IMR-90 (cell line): ENCODE data around the gene SYNE1.

Source experiments
- CEBPB ChIP-seq: IDR thresholded peaks from 2 replicates; pipeline ENCODE4 v1.6.1; 2012; ENCODE audit warnings: low read depth, low read length, improper control_type of control experiment
- CTCF ChIP-seq: conservative IDR thresholded peaks from 2 replicates; pipeline ENCODE4 v1.5.1; 2012; ENCODE audit warnings: mild to moderate bottlenecking, low read depth, low read length, improper control_type of control experiment
- ELK1 ChIP-seq: fragments of 150-350 bp; IDR thresholded peaks from 2 replicates; pipeline ENCODE4 v1.6.1; 2016; ENCODE audit warnings: low read depth, mild to moderate bottlenecking, low read length, moderate library complexity, borderline replicate concordance
- MAFK ChIP-seq: IDR thresholded peaks from 2 replicates; pipeline ENCODE4 v1.6.1; 2012; ENCODE audit warnings: low read depth, low read length, improper control_type of control experiment
- MXI1 ChIP-seq: IDR thresholded peaks from 2 replicates; pipeline ENCODE4 v1.6.1; 2012; ENCODE audit warnings: low read depth, mild to moderate bottlenecking, low read length, moderate library complexity, borderline replicate concordance
- POLR2A ChIP-seq: IDR thresholded peaks from 2 replicates; pipeline ENCODE4 v1.6.1; 2012; ENCODE audit warnings: mild to moderate bottlenecking, low read depth, low read length
- RCOR1 ChIP-seq: IDR thresholded peaks from 2 replicates; pipeline ENCODE4 v1.6.1; 2012; ENCODE audit warnings: mild to moderate bottlenecking, low read length, improper control_type of control experiment; ENCODE audit not compliant: insufficient replicate concordance
- RFX5 ChIP-seq: IDR thresholded peaks from 2 replicates; pipeline ENCODE4 v1.8.0; 2012; ENCODE audit warnings: low read depth, mild to moderate bottlenecking, low read length, moderate library complexity
- SMC3 ChIP-seq: fragments of 150-350 bp; IDR thresholded peaks from 2 replicates; pipeline ENCODE4 v1.6.1; 2016; ENCODE audit warnings: low read depth, mild to moderate bottlenecking, antibody characterized with exemption, low read length, moderate library complexity
- USF2 ChIP-seq: fragments of 150-350 bp; IDR thresholded peaks from 2 replicates; pipeline ENCODE4 v1.6.1; 2017; ENCODE audit warnings: mild to moderate bottlenecking, antibody characterized with exemption, low read length, low read depth

- TF ChIP-seq SMC3 (no peak), CTCF (no peak), USF2 (no peak), ELK1 (no peak), RCOR1 (no peak), POLR2A (no peak), MXI1 (no peak), RFX5 (no peak), MAFK (no peak), CEBPB (no peak)
Measured at GRCh38 chr6:152343735-152344360, 293.3 kb downstream of the SYNE1 start.
